Measurements from ENCODE around the gene SLC6A5.

SLC6A5 gene

GRCh38 chr11:20621679-20622078 lies 22.3 kb downstream of the SLC6A5 start:
- DNase-seq (ENCODE audit: low spot score) = no peak

- DNase-seq (ENCODE audit: low spot score) = no peak
These were observed 23.8 kb downstream of the SLC6A5 start for GRCh38 chr11:20623252-20623651.

GRCh38 chr11:20626279-20626678 lies 26.9 kb downstream of the SLC6A5 start:
- DNase-seq (ENCODE audit: low spot score) = no peak

- no peak for DNase-seq (ENCODE audit: low spot score)
These were observed 27.6 kb downstream of the SLC6A5 start for GRCh38 chr11:20627026-20627425.

GRCh38 chr11:20627701-20628100 lies 28.3 kb downstream of the SLC6A5 start:
- DNase-seq (ENCODE audit: low spot score) = no peak

GRCh38 chr11:20631519-20632168 lies 32.2 kb downstream of the SLC6A5 start:
- no peak for DNase-seq (ENCODE audit: low spot score)

- DNase-seq (ENCODE audit: low spot score) = no peak
These were observed 32.7 kb downstream of the SLC6A5 start for GRCh38 chr11:20632169-20632532.

GRCh38 chr11:20634044-20634443 lies 34.6 kb downstream of the SLC6A5 start:
- DNase-seq (ENCODE audit: low spot score) = no peak

GRCh38 chr11:20634781-20635180 lies 35.4 kb downstream of the SLC6A5 start:
- DNase-seq (ENCODE audit: low spot score) = no peak

- no peak for DNase-seq (ENCODE audit: low spot score)
These were observed 38.7 kb downstream of the SLC6A5 start for GRCh38 chr11:20638074-20638473.

- DNase-seq (ENCODE audit: low spot score) = no peak
These were observed 40.3 kb downstream of the SLC6A5 start for GRCh38 chr11:20639688-20640087.

GRCh38 chr11:20640401-20640800 lies 41.0 kb downstream of the SLC6A5 start:
- DNase-seq (ENCODE audit: low spot score) = no peak

GRCh38 chr11:20644360-20644759 lies 45.0 kb downstream of the SLC6A5 start:
- DNase-seq (ENCODE audit: low spot score) = no peak

GRCh38 chr11:20647976-20648565 lies 48.7 kb downstream of the SLC6A5 start:
- DNase-seq (ENCODE audit: low spot score) = peak; percentile 56

GRCh38 chr11:20652150-20652806 lies 52.9 kb downstream of the SLC6A5 start:
- no peak for DNase-seq (ENCODE audit: low spot score)

GRCh38 chr11:20654038-20654437 lies 54.6 kb downstream of the SLC6A5 start:
- DNase-seq (ENCODE audit: low spot score) = no peak

- no peak for DNase-seq (ENCODE audit: low spot score)
These were observed 57.5 kb downstream of the SLC6A5 start for GRCh38 chr11:20656901-20657300.

- no peak for DNase-seq (ENCODE audit: low spot score)
These were observed 58.7 kb downstream of the SLC6A5 start for GRCh38 chr11:20658135-20658534.

GRCh38 chr11:20661445-20661844 lies 62.0 kb downstream of the SLC6A5 start:
- DNase-seq (ENCODE audit: low spot score) = no peak

GRCh38 chr11:20661850-20662249 lies 62.4 kb downstream of the SLC6A5 start:
- no peak for DNase-seq (ENCODE audit: low spot score)

- DNase-seq (ENCODE audit: low spot score) = no peak
These were observed 68.9 kb downstream of the SLC6A5 start for GRCh38 chr11:20668131-20668809.

- DNase-seq (ENCODE audit: low spot score) = no peak
These were observed 69.7 kb downstream of the SLC6A5 start, which contains the start of gene NELL1 for GRCh38 chr11:20668844-20669819. TSS of gene NELL1 (plus strand) at chr11:20669586.

Measured in activated CD4-positive, alpha-beta T cell treated with anti-CD3 and anti-CD28 coated beads, Interleukin-2, Interleukin-4, amounts not matched to agents 100 ng/mL and 50 ng/mL, durations not matched to agents 16 hours and 8 hours (primary cell).